ENCODE results near the gene TMEM117.

DNA sequence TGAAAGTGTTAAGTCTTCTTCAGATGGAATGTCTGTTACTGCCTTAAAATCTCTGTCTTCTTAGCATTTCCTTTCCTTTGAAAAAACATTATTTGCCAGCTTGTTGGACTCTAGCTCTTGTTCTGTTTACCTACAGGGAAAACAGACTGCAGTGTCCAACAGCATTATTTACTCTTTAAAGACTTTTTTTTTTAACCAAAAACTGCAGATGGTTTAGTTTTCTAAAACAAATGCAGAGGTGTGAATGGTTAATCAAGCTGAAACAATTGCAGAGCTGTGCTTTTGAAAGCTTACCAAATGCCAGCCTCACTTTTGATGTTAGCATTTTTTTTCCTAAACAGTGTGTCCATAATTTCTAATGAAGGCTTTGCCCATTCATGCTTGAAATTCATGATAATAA lies 323.3 kb downstream of the TMEM117 start:
- TF ChIP-seq, protein P1, sequence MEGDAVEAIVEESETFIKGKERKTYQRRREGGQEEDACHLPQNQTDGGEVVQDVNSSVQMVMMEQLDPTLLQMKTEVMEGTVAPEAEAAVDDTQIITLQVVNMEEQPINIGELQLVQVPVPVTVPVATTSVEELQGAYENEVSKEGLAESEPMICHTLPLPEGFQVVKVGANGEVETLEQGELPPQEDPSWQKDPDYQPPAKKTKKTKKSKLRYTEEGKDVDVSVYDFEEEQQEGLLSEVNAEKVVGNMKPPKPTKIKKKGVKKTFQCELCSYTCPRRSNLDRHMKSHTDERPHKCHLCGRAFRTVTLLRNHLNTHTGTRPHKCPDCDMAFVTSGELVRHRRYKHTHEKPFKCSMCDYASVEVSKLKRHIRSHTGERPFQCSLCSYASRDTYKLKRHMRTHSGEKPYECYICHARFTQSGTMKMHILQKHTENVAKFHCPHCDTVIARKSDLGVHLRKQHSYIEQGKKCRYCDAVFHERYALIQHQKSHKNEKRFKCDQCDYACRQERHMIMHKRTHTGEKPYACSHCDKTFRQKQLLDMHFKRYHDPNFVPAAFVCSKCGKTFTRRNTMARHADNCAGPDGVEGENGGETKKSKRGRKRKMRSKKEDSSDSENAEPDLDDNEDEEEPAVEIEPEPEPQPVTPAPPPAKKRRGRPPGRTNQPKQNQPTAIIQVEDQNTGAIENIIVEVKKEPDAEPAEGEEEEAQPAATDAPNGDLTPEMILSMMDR (IDR thresholded peaks at IDR 0.05) = no peak
- TF ChIP-seq POLR2A (IDR thresholded peaks at IDR 0.05) (no peak), EP300 (IDR thresholded peaks at IDR 0.05) (no peak)

All from tibial nerve (tissue), 4 donors.